IMR-90 (cell line): ENCODE data around the gene COX6B2.

ENCODE experiments used
- BHLHE40 ChIP-seq: fragments of 150-350 bp; IDR thresholded peaks from 2 replicates; pipeline ENCODE4 v1.6.1; 2016; ENCODE audit warnings: mild to moderate bottlenecking, low read depth, low read length
- CEBPB ChIP-seq: IDR thresholded peaks from 2 replicates; pipeline ENCODE4 v1.6.1; 2012; ENCODE audit warnings: low read depth, low read length, improper control_type of control experiment
- CTCF ChIP-seq: conservative IDR thresholded peaks from 2 replicates; pipeline ENCODE4 v1.5.1; 2012; ENCODE audit warnings: mild to moderate bottlenecking, low read depth, low read length, improper control_type of control experiment
- MXI1 ChIP-seq: IDR thresholded peaks from 2 replicates; pipeline ENCODE4 v1.6.1; 2012; ENCODE audit warnings: low read depth, mild to moderate bottlenecking, low read length, moderate library complexity, borderline replicate concordance
- POLR2A ChIP-seq: IDR thresholded peaks from 2 replicates; pipeline ENCODE4 v1.6.1; 2012; ENCODE audit warnings: mild to moderate bottlenecking, low read depth, low read length
- RAD21 ChIP-seq: IDR thresholded peaks from 2 replicates; pipeline ENCODE4 v1.6.1; 2012; ENCODE audit warnings: low read length, improper control_type of control experiment
- RCOR1 ChIP-seq: IDR thresholded peaks from 2 replicates; pipeline ENCODE4 v1.6.1; 2012; ENCODE audit warnings: mild to moderate bottlenecking, low read length, improper control_type of control experiment; ENCODE audit not compliant: insufficient replicate concordance
- RFX5 ChIP-seq: IDR thresholded peaks from 2 replicates; pipeline ENCODE4 v1.8.0; 2012; ENCODE audit warnings: low read depth, mild to moderate bottlenecking, low read length, moderate library complexity
- SMC3 ChIP-seq: fragments of 150-350 bp; IDR thresholded peaks from 2 replicates; pipeline ENCODE4 v1.6.1; 2016; ENCODE audit warnings: low read depth, mild to moderate bottlenecking, antibody characterized with exemption, low read length, moderate library complexity
- USF2 ChIP-seq: fragments of 150-350 bp; IDR thresholded peaks from 2 replicates; pipeline ENCODE4 v1.6.1; 2017; ENCODE audit warnings: mild to moderate bottlenecking, antibody characterized with exemption, low read length, low read depth

- TF ChIP-seq CTCF, result no peak
- TF ChIP-seq MXI1, result no peak
- TF ChIP-seq POLR2A, result no peak
- no peak for TF ChIP-seq USF2
- TF ChIP-seq RCOR1, result no peak
- no peak for TF ChIP-seq SMC3
- TF ChIP-seq RFX5, result no peak
- no peak for TF ChIP-seq RAD21
- no peak for TF ChIP-seq CEBPB
- TF ChIP-seq BHLHE40, result no peak
Observed at GRCh38 chr19:55311797-55312196, 42.7 kb downstream of the COX6B2 start.
